Endothelial cell of umbilical vein (primary cell): ENCODE measurements around the gene LCAT.

Experiments used
- CTCF ChIP-seq, 2 donors: IDR thresholded peaks; 1 replicate in 1 of 2; 2 replicates in 1 of 2; pipeline ENCODE4 v1.5.1; 2011; ENCODE audit warnings: low read length in 2 of 2, mild to moderate bottlenecking in 2 of 2, moderate library complexity in 2 of 2, control low read depth in 1 of 2, inconsistent platforms in 1 of 2, low read depth in 1 of 2; ENCODE audit not compliant: insufficient read depth in 1 of 2; ENCODE audit errors: extremely low read depth in 1 of 2
- EZH2 ChIP-seq: IDR thresholded peaks from 2 replicates; pipeline ENCODE4 v1.6.1; 2012; ENCODE audit warnings: borderline replicate concordance, low read depth, mild to moderate bottlenecking, moderate library complexity, low read length, inconsistent platforms; ENCODE audit not compliant: severe bottlenecking
- POLR2A ChIP-seq: IDR thresholded peaks from 2 replicates; pipeline ENCODE4 v1.6.1; 2012; ENCODE audit warnings: low read depth, mild to moderate bottlenecking, control low read depth, low read length
- POLR2AphosphoS5 ChIP-seq: IDR thresholded peaks from 2 replicates; pipeline ENCODE4 v1.6.1; 2012; ENCODE audit warnings: low read depth, mild to moderate bottlenecking, control low read depth, low read length, moderate library complexity; ENCODE audit not compliant: insufficient read depth
- TF ChIP-seq, protein P1 (sequence below): IDR thresholded peaks from 2 replicates; pipeline ENCODE4 v1.6.1; 2011; ENCODE audit not compliant: insufficient read depth, insufficient read length

GRCh38 chr16:67975321-67976105 lies 31.6 kb upstream of the LCAT start:
- TF ChIP-seq CTCF (IDR thresholded peaks at IDR 0.05; ENCODE audit: extremely low read depth in 1 of 2, insufficient read depth in 1 of 2, low read depth in 1 of 2, low read length in 2 of 2): no peak
- TF ChIP-seq POLR2A: no peak
- no peak for TF ChIP-seq POLR2AphosphoS5
- TF ChIP-seq EZH2: no peak
- TF ChIP-seq, protein P1, sequence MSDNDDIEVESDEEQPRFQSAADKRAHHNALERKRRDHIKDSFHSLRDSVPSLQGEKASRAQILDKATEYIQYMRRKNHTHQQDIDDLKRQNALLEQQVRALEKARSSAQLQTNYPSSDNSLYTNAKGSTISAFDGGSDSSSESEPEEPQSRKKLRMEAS: no peak
